GM12891 (cell line): Measurements from ENCODE around the gene USP10.

ENCODE experiments used
- DNase-seq: peaks from one replicate; pipeline ENCODE4 v3.0.0; 2011; ENCODE audit warnings: low spot score; ENCODE audit not compliant: insufficient read length
- FAIRE-seq: peaks from 2 replicates; lab custom pipeline; 2011; peaks lifted over from hg19 to GRCh38; lab: Jason Lieb, UNC
- PAX5 ChIP-seq: IDR thresholded peaks from 2 replicates; pipeline ENCODE4 v1.6.1; 2011; ENCODE audit warnings: low read length, moderate library complexity, mild to moderate bottlenecking; ENCODE audit not compliant: insufficient read depth, severe bottlenecking
- POLR2A ChIP-seq: IDR thresholded peaks from 2 replicates; pipeline ENCODE4 v1.6.1; 2011; ENCODE audit warnings: low read depth, low read length, control low read depth
- POLR2AphosphoS5 ChIP-seq: IDR thresholded peaks from 2 replicates; pipeline ENCODE4 v1.6.1; 2011; ENCODE audit warnings: low read depth, low read length, control low read depth
- POU2F2 ChIP-seq: IDR thresholded peaks from 2 replicates; pipeline ENCODE4 v1.6.1; 2011; ENCODE audit warnings: low read depth, mild to moderate bottlenecking, control low read depth, low read length, moderate library complexity
- SPI1 ChIP-seq: IDR thresholded peaks from 2 replicates; pipeline ENCODE4 v1.6.1; 2011; ENCODE audit warnings: low read depth, low read length, control low read depth
- TAF1 ChIP-seq: IDR thresholded peaks from 2 replicates; pipeline ENCODE4 v1.6.1; 2011; ENCODE audit warnings: low read depth, low read length, control low read depth

The USP10 gene

DNA sequence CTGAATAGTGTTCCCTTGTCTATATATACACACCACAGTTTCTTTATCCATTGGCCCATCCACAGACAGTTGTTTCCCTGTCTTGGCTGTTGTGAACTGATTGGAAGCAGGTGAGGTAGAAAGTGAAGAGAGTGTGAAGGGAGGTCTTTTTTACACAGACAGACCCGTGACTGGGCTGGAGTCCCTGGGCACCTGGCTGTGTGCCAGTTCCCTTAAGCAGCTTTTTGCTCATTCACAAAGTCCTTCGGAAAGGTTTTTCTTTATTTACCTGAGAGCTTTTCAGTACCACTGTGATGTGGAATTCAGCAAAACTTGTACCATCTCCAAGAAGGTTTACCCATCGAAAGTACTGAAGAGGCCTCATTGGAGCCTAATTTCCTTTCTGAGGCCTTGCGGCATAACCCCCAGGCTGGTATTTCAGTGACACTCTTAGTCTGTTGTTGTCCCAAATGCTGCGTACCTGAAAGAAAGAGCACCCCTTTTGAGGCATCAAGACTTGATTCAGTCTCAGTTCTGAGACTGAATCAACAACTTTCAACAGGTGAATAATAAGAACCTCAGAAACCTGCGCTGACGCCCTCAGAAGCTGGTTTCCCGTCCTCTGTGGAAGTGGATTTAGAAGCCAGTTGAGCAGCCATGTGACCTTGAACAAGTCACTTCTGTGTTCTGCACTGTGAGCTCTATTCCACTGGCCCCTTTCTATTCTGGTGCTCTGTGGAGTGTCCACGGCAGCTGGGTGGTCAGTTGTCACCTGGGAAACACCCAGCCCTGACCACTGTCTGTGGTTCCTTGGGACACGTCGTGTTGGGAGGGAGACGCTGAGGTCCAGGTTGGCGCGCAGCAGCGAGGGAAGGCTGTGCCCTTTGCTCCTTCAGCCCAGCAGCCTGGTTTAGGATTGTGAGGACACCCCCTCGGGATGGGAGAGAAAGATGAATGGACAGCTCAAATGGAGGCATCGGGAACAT, 66.1 kb downstream of the USP10 start:
- TF ChIP-seq TAF1 = no peak
- no peak for TF ChIP-seq SPI1
- no peak for TF ChIP-seq POU2F2
- no peak for TF ChIP-seq POLR2A
- no peak for TF ChIP-seq PAX5
- TF ChIP-seq POLR2AphosphoS5 = no peak
- no peak for FAIRE-seq
- DNase-seq = no peak

DNA sequence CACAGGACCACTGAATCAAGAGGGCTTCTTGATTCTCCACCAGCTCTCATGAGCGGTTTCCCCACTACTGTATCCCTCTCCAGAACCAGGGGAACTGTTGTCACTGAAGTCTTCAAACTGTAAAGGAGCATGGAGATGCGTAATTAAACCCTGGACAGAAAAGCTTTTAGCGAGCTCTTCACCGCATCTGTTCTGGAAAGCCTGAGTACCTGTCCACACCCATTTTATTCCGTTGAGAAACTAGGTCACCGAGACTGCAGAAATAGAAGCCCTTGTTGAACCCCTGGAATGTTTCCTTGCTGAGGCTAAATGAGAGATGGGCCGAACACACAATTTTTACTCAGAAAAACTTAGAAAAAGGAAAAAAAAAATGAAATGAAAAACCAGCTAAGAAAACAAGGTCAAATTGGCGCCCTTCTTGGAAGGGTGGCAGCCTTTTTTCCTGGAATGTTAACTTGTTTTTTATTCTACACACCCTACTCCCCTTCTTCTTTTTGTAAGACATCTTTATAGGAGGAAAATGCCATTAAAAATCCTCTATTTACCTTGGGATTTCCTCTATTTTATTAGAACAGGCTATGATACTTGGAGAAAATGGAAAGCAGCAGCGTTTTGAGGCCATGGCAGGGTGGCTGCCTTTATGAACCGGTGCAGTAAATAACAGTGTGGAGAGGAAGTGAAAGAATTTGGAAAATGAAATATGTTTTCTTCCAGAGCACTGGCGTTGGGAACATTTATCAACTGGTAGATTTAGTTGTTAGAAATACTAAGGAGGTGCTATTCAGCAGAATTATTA, 67.4 kb downstream of the USP10 start:
- DNase-seq = no peak
- TF ChIP-seq POLR2AphosphoS5 = no peak
- TF ChIP-seq TAF1 = no peak
- no peak for TF ChIP-seq PAX5
- TF ChIP-seq POLR2A = no peak
- TF ChIP-seq SPI1 = no peak
- no peak for TF ChIP-seq POU2F2
- FAIRE-seq = no peak

DNA sequence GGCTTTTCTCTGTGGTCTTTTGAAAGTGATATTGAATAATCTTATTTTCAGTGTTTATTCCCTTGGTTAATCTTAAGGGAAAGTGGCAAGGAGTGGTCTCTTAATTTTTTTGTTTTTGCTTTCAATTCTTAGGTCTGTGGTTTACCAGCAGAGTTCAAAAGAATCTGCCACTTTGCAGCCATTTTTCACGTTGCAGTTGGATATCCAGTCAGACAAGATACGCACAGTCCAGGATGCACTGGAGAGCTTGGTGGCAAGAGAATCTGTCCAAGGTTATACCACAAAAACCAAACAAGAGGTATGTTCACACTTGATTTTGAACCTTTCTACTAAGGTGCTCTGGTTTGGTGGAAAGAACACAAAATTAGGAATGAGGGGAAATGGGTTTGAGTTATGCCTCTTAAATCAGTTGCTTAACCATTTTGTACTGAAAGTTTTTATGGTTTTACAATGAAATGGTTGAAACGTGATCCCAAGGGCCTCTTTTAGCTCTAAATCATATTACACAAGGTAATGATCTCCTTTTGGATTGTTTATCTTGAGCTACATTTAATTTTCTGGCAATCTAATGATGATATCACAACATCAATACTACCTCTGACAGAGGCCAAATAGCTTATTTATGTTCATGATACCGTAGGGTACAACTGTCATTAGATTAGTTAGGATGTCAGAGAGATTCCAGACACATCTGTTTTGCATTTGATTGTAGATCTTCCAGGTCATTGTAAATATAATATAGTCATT, 68.4 kb downstream of the USP10 start:
- FAIRE-seq = no peak
- TF ChIP-seq PAX5 = no peak
- no peak for TF ChIP-seq POLR2AphosphoS5
- TF ChIP-seq TAF1 = no peak
- no peak for TF ChIP-seq POU2F2
- no peak for TF ChIP-seq POLR2A
- no peak for TF ChIP-seq SPI1
- DNase-seq = no peak

GRCh38 chr16:84768808-84769197, 69.0 kb downstream of the USP10 start:
- FAIRE-seq = no peak
- TF ChIP-seq POLR2AphosphoS5 = no peak

DNA sequence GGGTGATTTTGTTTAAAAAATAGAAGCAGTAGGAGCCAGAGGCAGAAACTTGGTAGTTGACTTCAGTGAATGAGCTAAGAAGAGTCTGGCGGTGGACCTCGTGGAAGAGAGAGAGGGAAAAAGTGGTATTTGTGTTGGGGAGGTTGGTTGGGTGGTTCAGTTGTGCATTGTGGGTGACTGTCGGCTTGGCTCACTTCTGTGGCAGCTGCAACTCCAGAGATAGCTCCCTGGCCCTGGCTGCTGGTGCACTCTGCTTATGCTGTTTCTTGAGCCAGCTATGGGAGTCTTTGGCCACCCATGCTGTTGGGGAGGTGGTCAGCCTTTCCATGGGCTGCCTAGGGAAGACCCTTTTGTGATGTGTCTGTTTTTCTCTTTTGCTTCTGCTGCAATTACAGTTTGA, 69.6 kb downstream of the USP10 start:
- no peak for TF ChIP-seq SPI1
- no peak for TF ChIP-seq TAF1
- no peak for TF ChIP-seq POU2F2
- no peak for TF ChIP-seq POLR2A
- TF ChIP-seq PAX5 = no peak
- TF ChIP-seq POLR2AphosphoS5 = no peak
- FAIRE-seq (no peak), DNase-seq (no peak)

More at GRCh38 chr16:84768808-84769197, 69.0 kb downstream of the USP10 start:
- DNase-seq = no peak

DNA sequence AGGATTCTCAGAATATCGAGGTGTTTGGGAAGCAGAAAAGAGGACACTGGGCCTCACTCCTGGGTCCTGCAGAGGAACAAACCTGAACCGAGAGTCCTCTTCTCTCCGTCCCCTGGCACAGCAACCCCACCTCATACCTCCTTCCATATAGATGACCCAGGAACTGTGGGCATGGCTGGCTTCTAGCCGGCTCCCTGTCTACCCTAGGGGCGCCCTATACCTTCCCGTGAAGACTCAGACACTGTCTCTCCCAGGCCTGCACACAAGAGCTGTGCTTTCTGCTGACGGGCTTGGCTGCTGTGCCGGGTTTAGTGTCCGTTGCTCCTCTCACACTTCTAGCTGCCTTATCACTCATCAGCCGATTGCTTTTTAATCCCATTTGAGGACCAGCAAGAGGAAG, 73.5 kb downstream of the USP10 start:
- TF ChIP-seq POLR2AphosphoS5 = no peak
- no peak for TF ChIP-seq TAF1
- TF ChIP-seq POU2F2 = no peak
- no peak for TF ChIP-seq SPI1
- TF ChIP-seq PAX5 = no peak
- no peak for TF ChIP-seq POLR2A
- FAIRE-seq = no peak

DNA sequence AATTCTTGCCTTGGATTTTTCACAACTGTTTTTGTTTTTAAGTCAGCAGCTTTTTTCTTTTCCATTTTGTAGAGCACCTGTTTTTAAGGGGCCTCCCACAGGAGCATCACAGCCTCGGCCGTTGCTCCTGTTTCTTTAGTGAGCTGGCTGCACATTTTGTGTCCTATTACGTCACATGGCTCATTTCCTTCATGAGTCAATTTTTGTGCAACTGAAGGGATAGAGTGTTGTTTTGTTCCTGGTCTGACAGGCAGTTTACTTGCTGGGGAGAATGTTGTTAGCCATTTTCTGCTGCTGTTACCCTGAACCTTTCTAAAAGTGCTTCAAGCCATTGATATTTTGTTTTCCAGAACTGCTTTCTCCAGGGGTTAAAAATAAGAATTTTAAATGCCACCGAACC, 75.0 kb downstream of the USP10 start:
- DNase-seq (no peak), FAIRE-seq (no peak)
- TF ChIP-seq POLR2AphosphoS5 (no peak), PAX5 (no peak), POU2F2 (no peak)

More for the DNA sequence above, 73.5 kb downstream of the USP10 start:
- no peak for DNase-seq

GRCh38 chr16:84775262-84775810, 75.5 kb downstream of the USP10 start:
- FAIRE-seq (no peak), DNase-seq (no peak)
- no peak for TF ChIP-seq POU2F2
- TF ChIP-seq TAF1 = no peak
- no peak for TF ChIP-seq PAX5
- no peak for TF ChIP-seq SPI1
- TF ChIP-seq POLR2AphosphoS5 = no peak
- TF ChIP-seq POLR2A = no peak

- FAIRE-seq (no peak), DNase-seq (no peak)
- no peak for TF ChIP-seq POU2F2
- TF ChIP-seq POLR2AphosphoS5 = no peak
- no peak for TF ChIP-seq TAF1
- TF ChIP-seq SPI1 = no peak
- no peak for TF ChIP-seq POLR2A
- no peak for TF ChIP-seq PAX5
Observed at GRCh38 chr16:84777435-84777834, 77.6 kb downstream of the USP10 start.
